Activated gamma-delta T cell treated with anti-CD3 and anti-CD28 coated beads, Interleukin-2, amount 50 U/mL, for 16 hours (primary cell): ENCODE measurements around the gene FBRS.
A peak's percentile ranks its signal among the peaks of the same experiment; 100 is the strongest.
"Not testable (repeated sequence)": the region's sequence is repeated elsewhere in the genome, so short reads cannot be mapped to it uniquely, and the experiment has no call there.

Experiments
- DNase-seq: peaks from one replicate; pipeline ENCODE4 v3.0.0-alpha.2; 2020; ENCODE audit warnings: low read depth

The FBRS gene

GRCh38 chr16:30698816-30699614, 40.8 kb downstream of the FBRS start, which contains the start of gene SRCAP:
Gene SRCAP, plus strand, starts transcription at chr16:30699171. Its CDS starts 1,654 bp downstream, at chr16:30700825.
- peak; percentile 59 for DNase-seq

GRCh38 chr16:30699615-30700099, 41.4 kb downstream of the FBRS start:
- no peak for DNase-seq

GRCh38 chr16:30700491-30700890, 42.3 kb downstream of the FBRS start:
- no peak for DNase-seq

GRCh38 chr16:30700971-30701370, 42.7 kb downstream of the FBRS start:
- DNase-seq, result no peak

GRCh38 chr16:30703071-30703470, 44.8 kb downstream of the FBRS start:
- not testable (repeated sequence) for DNase-seq

- no peak for DNase-seq
Observed at GRCh38 chr16:30703971-30704370, 45.7 kb downstream of the FBRS start.

GRCh38 chr16:30706046-30706445, 47.8 kb downstream of the FBRS start:
- DNase-seq, result no peak

GRCh38 chr16:30710971-30711370, 52.7 kb downstream of the FBRS start:
- no peak for DNase-seq

- no peak for DNase-seq
Observed at GRCh38 chr16:30711712-30712111, 53.5 kb downstream of the FBRS start.

GRCh38 chr16:30715750-30716445, 57.7 kb downstream of the FBRS start:
- peak; percentile 41 for DNase-seq

GRCh38 chr16:30720086-30720485, 61.9 kb downstream of the FBRS start:
- no peak for DNase-seq
